NCI-H446 treated with DMSO at 0.1 percent for 48 hours (cell line): ENCODE results near the gene SUDS3.

Experiments
- DNase-seq: peaks from one replicate; lab custom pipeline; 2025; lab: John Stamatoyannopoulos, UW

Gene SUDS3

GRCh38 chr12:118455327-118455726 is 79.0 kb downstream of the SUDS3 start:
- DNase-seq = no peak

- DNase-seq = no peak
These were observed 80.4 kb downstream of the SUDS3 start for GRCh38 chr12:118456741-118457140.

GRCh38 chr12:118459110-118459509 is 82.8 kb downstream of the SUDS3 start:
- DNase-seq = no peak

DNA sequence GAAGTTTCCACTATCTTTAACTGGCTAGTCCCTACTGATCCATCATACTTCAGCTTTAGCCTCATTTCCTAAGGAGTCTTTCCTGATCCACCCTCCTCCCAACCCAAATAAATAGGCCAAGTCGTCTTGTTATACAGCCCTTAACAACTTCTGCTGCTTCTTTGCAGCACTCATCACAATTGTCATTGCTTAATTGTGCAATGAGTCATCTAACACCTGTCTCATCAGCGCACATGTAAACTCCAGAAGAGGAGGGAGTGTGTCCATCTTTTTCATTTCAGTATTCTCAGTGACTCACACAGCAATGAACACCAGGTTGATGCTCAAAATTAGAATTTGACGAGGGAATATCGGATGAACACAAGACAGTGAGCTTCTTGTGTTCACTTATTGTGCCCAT is 87.3 kb downstream of the SUDS3 start:
- no peak for DNase-seq

GRCh38 chr12:118465706-118466105 is 89.4 kb downstream of the SUDS3 start:
- DNase-seq = no peak
